Osteoblast (primary cell): ENCODE data around the gene SORCS2. TPM values are rescaled to one million over a fixed set of nuclear protein-coding genes. Genes with fewer than 3 reads are reported as not detected.

Experiments
- DNase-seq: peaks from one replicate; pipeline ENCODE4 v3.0.0; 2011; ENCODE audit warnings: low spot score, mixed read lengths; ENCODE audit not compliant: insufficient read length; ENCODE audit errors: missing footprints
- H2AFZ ChIP-seq: 2 replicates; pipeline ENCODE4 v1.6.0; 2011; ENCODE audit warnings: mild to moderate bottlenecking, low read length
- H3K27ac ChIP-seq: 2 replicates; pipeline ENCODE4 v1.5.1; 2011; ENCODE audit warnings: mild to moderate bottlenecking, low read depth, low read length, moderate library complexity
- H3K27me3 ChIP-seq: 2 replicates; pipeline ENCODE4 v1.6.0; 2012; ENCODE audit warnings: mild to moderate bottlenecking, control low read depth, inconsistent platforms, low read length, moderate library complexity; ENCODE audit not compliant: insufficient read depth
- H3K36me3 ChIP-seq: 2 replicates; pipeline ENCODE4 v1.5.1; 2011; ENCODE audit warnings: mild to moderate bottlenecking, low read length, control low read depth, moderate library complexity; ENCODE audit not compliant: insufficient read depth
- H3K4me1 ChIP-seq: 2 replicates; pipeline ENCODE4 v1.5.1; 2011; ENCODE audit warnings: mild to moderate bottlenecking, low read length, control low read depth, moderate library complexity; ENCODE audit not compliant: insufficient read depth
- H3K4me2 ChIP-seq: 2 replicates; pipeline ENCODE4 v1.6.0; 2011; ENCODE audit warnings: mild to moderate bottlenecking, low read length; ENCODE audit not compliant: insufficient read depth
- H3K4me3 ChIP-seq: fragments of 200-600 bp; sonication (generic); 3 replicates; pipeline ENCODE4 v1.5.1; 2012; ENCODE audit warnings: mild to moderate bottlenecking, low read length, inconsistent platforms; ENCODE audit not compliant: insufficient read depth
- H3K79me2 ChIP-seq: 2 replicates; pipeline ENCODE4 v1.6.0; 2012; ENCODE audit warnings: mild to moderate bottlenecking, low read length, control low read depth, inconsistent platforms; ENCODE audit not compliant: insufficient read depth
- H3K9me3 ChIP-seq: 2 replicates; pipeline ENCODE4 v1.5.1; 2011; ENCODE audit warnings: low read depth, low read length, control low read depth
- H4K20me1 ChIP-seq: 2 replicates; pipeline ENCODE4 v1.6.0; 2012; ENCODE audit warnings: mild to moderate bottlenecking, low read length, control low read depth; ENCODE audit not compliant: insufficient read depth
- total RNA-seq: library from RNA; depleted of rRNA; stranded (reverse); fragments of >200 nt; gene quantifications from 2 replicates; pipeline ENCODE4 v1.2.3, GENCODE V29; 2012
- TF ChIP-seq, protein P1 (sequence below): IDR thresholded peaks from 2 replicates; pipeline ENCODE4 v1.5.1; 2011; ENCODE audit warnings: mild to moderate bottlenecking, low read depth, low read length, moderate library complexity; ENCODE audit errors: extremely low read depth

SORCS2 gene
- total RNA-seq, 1 donor = 9.0 TPM

GRCh38 chr4:7458477-7458876 lies 266.1 kb downstream of the SORCS2 start:
- Histone ChIP-seq H4K20me1 (no peaks in the 10 kb centered on the region), H2AFZ (no peak overlapping the region), H3K4me2 (no peak overlapping the region), H3K36me3 (no peaks in the 10 kb centered on the region), H3K79me2 (no peaks in the 10 kb centered on the region), H3K9me3 (no peaks in the 10 kb centered on the region), H3K27me3 (peaks cover 3% of the 10 kb centered on the region), H3K4me1 (no peaks in the 10 kb centered on the region), H3K4me3 (no peak overlapping the region), H3K27ac (no peak overlapping the region)
- peak; percentile 92 for DNase-seq
- TF ChIP-seq, protein P1, sequence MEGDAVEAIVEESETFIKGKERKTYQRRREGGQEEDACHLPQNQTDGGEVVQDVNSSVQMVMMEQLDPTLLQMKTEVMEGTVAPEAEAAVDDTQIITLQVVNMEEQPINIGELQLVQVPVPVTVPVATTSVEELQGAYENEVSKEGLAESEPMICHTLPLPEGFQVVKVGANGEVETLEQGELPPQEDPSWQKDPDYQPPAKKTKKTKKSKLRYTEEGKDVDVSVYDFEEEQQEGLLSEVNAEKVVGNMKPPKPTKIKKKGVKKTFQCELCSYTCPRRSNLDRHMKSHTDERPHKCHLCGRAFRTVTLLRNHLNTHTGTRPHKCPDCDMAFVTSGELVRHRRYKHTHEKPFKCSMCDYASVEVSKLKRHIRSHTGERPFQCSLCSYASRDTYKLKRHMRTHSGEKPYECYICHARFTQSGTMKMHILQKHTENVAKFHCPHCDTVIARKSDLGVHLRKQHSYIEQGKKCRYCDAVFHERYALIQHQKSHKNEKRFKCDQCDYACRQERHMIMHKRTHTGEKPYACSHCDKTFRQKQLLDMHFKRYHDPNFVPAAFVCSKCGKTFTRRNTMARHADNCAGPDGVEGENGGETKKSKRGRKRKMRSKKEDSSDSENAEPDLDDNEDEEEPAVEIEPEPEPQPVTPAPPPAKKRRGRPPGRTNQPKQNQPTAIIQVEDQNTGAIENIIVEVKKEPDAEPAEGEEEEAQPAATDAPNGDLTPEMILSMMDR = no peak

DNA sequence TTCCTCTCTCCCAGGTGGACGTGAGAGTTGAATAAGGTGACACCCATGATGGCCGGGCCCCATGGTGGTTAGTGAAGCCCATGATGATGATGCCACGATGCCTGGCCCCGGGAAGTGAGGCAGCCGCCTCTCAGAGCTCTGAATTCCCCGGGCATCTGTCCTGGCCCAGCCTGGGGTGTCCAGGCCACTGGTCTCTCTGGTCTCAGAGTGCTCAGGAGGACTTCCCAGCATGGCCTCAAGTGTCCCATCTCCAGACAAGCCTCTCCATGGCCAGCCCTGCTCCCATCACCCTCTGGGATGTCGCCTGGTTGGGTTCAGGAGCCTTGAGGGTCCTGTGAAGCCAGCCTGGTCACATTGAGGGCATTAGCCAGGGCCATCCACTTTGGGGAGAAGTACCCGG lies 267.1 kb downstream of the SORCS2 start:
- Histone ChIP-seq H3K79me2 (no peaks in the 10 kb centered on the region), H4K20me1 (no peaks in the 10 kb centered on the region), H3K4me3 (no peak overlapping the region), H3K36me3 (no peaks in the 10 kb centered on the region), H3K9me3 (no peaks in the 10 kb centered on the region), H3K4me1 (no peaks in the 10 kb centered on the region), H3K27me3 (peaks cover 3% of the 10 kb centered on the region), H3K4me2 (no peak overlapping the region), H3K27ac (no peak overlapping the region), H2AFZ (no peak overlapping the region)
- no peak for DNase-seq
- TF ChIP-seq, protein P1 = no peak

DNA sequence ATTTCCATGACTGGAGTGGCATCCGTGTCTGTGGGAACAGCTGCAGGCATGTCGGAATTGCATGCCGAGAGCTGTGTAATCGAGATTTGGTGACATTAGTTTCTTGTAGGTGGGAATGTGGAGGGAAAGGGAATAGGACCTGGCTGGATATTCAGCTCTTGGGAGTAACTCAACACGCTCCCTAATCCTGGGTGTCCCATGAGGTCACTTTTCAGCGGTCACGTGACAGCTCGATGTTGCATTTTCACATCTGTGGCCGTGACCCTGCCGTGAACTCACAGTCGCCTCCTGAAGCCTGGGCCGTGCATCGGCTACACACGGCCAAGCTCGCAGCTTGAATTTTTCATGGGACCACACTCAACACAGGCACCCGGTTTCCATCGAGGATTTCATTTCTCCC lies 268.2 kb downstream of the SORCS2 start:
- Histone ChIP-seq H3K4me1 (no peaks in the 10 kb centered on the region), H3K9me3 (no peaks in the 10 kb centered on the region), H3K4me3 (no peak overlapping the region), H2AFZ (no peak overlapping the region), H3K4me2 (no peak overlapping the region), H3K36me3 (no peaks in the 10 kb centered on the region), H3K27ac (no peak overlapping the region), H4K20me1 (no peaks in the 10 kb centered on the region), H3K27me3 (peaks cover 3% of the 10 kb centered on the region), H3K79me2 (no peaks in the 10 kb centered on the region)
- DNase-seq = no peak
- TF ChIP-seq, protein P1 = no peak

DNA sequence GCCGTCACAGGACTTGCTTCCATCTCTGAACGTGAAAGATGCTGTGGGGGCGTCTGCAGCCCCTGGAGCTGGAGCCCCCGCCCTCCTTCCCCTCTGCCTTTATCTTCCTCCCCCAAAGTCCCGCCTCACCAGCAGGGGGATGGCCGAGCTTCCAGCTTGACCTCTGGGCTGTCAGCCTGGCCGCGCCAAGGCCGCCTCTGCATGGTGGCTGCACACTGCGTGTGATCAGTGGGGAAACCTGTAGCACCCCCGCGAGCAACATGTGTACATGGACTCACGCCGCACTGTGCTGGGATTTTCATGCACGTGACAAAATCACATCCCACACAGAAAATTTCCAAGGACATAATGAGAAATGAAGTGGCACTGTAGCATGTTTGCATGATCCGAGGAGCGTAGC lies 268.9 kb downstream of the SORCS2 start:
- Histone ChIP-seq H3K27me3 (peaks cover 3% of the 10 kb centered on the region), H3K9me3 (no peaks in the 10 kb centered on the region), H3K79me2 (no peaks in the 10 kb centered on the region), H3K27ac (no peak overlapping the region), H3K4me2 (no peak overlapping the region), H3K4me3 (no peak overlapping the region), H3K4me1 (no peaks in the 10 kb centered on the region), H2AFZ (no peak overlapping the region), H4K20me1 (no peaks in the 10 kb centered on the region), H3K36me3 (no peaks in the 10 kb centered on the region)
- no peak for DNase-seq
- TF ChIP-seq, protein P1 = no peak
